Breast epithelium (tissue), 4 donors: ENCODE measurements around the gene ADIRF. TPM values are rescaled to one million over a fixed set of nuclear protein-coding genes. Genes with fewer than 3 reads are reported as not detected.

Source experiments
- DNase-seq, 2 donors: peaks; one replicate each; pipeline ENCODE4 v3.0.0-alpha.2; 2019; ENCODE audit warnings: low spot score in 2 of 2
- H3K27ac ChIP-seq, 2 donors: fragments of 200-600 bp; sonication (generic) in 1 of 2; one replicate each; pipeline ENCODE4 v1.5.1; 2016 to 2019; ENCODE audit warnings: mild to moderate bottlenecking in 1 of 2
- H3K27me3 ChIP-seq, 2 donors: fragments of 200-600 bp; sonication (generic) in 1 of 2; one replicate each; pipeline versions ENCODE4 v1.5.1 to v1.6.0; 2017 to 2019; ENCODE audit warnings: control low read depth in 1 of 2, mild to moderate bottlenecking in 1 of 2
- H3K36me3 ChIP-seq: fragments of 200-600 bp; one replicate; pipeline ENCODE4 v1.5.1; 2019
- H3K4me1 ChIP-seq, 2 donors: fragments of 200-600 bp; sonication (generic); one replicate each; pipeline ENCODE4 v1.5.1; 2016 to 2019; ENCODE audit warnings: control low read depth in 1 of 2
- H3K4me3 ChIP-seq, 3 donors: fragments of 200-600 bp; sonication (generic); 1 replicate in 2 of 3; 2 replicates in 1 of 3; pipeline ENCODE4 v1.5.1; 2016 to 2019; ENCODE audit warnings: mild to moderate bottlenecking in 3 of 3, moderate library complexity in 2 of 3
- H3K9me3 ChIP-seq, 2 donors: fragments of 200-600 bp; sonication (generic) in 1 of 2; one replicate each; pipeline ENCODE4 v1.5.1; 2016 to 2019; ENCODE audit warnings: control low read depth in 1 of 2
- POLR2A ChIP-seq: fragments of 450-650 bp; IDR thresholded peaks from one replicate; pipeline ENCODE4 v1.6.1; 2016; ENCODE audit warnings: antibody characterized with exemption, mild to moderate bottlenecking, moderate library complexity
- POLR2AphosphoS5 ChIP-seq, 3 donors: sonication (generic); formaldehyde crosslinking; IDR thresholded peaks; one replicate each; pipeline ENCODE4 v1.6.1; 2017; ENCODE audit warnings: antibody characterized with exemption in 3 of 3
- intact Hi-C: fragments of 100-400 bp; cut with DNase I; formaldehyde crosslinking; loops from one replicate; pipeline ENCODE4 v1.15.1; 2023; ENCODE audit warnings: low total_unique reads
- total RNA-seq, 3 donors: library from RNA; depleted of rRNA; stranded (reverse); fragments of >200 nt; gene quantifications; one replicate each; pipeline ENCODE4 v1.1.0, GENCODE V29; 2016
- TF ChIP-seq, protein P1 (sequence below), 3 donors: fragments of 450-650 bp; IDR thresholded peaks; one replicate each; pipeline ENCODE4 v1.5.1; 2016 to 2017; ENCODE audit warnings: antibody characterized with exemption in 3 of 3, mild to moderate bottlenecking in 3 of 3, moderate library complexity in 3 of 3

Gene ADIRF
- total RNA-seq, 3 donors from 2014 or later: 204 to 1,074 (median 288) TPM

- DNase-seq: peak in 1 of 2 donors; percentile 43
- Histone ChIP-seq H3K27ac (peak overlapping the region in 1 of 2 donors; percentile 19), H3K27me3 (no peaks in the 10 kb centered on the region), H3K4me3 (no peak overlapping the region), H3K9me3 (no peaks in the 10 kb centered on the region), H3K4me1 (peaks cover 9 to 16% of the 10 kb centered on the region in 2 donors), H3K36me3 (no peaks in the 10 kb centered on the region)
- intact Hi-C loops: no loop called here
- TF ChIP-seq, protein P1, sequence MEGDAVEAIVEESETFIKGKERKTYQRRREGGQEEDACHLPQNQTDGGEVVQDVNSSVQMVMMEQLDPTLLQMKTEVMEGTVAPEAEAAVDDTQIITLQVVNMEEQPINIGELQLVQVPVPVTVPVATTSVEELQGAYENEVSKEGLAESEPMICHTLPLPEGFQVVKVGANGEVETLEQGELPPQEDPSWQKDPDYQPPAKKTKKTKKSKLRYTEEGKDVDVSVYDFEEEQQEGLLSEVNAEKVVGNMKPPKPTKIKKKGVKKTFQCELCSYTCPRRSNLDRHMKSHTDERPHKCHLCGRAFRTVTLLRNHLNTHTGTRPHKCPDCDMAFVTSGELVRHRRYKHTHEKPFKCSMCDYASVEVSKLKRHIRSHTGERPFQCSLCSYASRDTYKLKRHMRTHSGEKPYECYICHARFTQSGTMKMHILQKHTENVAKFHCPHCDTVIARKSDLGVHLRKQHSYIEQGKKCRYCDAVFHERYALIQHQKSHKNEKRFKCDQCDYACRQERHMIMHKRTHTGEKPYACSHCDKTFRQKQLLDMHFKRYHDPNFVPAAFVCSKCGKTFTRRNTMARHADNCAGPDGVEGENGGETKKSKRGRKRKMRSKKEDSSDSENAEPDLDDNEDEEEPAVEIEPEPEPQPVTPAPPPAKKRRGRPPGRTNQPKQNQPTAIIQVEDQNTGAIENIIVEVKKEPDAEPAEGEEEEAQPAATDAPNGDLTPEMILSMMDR (IDR thresholded peaks at IDR 0.05): no peak
Measured at GRCh38 chr10:86961481-86962091, 6.7 kb upstream of the ADIRF start.

DNA sequence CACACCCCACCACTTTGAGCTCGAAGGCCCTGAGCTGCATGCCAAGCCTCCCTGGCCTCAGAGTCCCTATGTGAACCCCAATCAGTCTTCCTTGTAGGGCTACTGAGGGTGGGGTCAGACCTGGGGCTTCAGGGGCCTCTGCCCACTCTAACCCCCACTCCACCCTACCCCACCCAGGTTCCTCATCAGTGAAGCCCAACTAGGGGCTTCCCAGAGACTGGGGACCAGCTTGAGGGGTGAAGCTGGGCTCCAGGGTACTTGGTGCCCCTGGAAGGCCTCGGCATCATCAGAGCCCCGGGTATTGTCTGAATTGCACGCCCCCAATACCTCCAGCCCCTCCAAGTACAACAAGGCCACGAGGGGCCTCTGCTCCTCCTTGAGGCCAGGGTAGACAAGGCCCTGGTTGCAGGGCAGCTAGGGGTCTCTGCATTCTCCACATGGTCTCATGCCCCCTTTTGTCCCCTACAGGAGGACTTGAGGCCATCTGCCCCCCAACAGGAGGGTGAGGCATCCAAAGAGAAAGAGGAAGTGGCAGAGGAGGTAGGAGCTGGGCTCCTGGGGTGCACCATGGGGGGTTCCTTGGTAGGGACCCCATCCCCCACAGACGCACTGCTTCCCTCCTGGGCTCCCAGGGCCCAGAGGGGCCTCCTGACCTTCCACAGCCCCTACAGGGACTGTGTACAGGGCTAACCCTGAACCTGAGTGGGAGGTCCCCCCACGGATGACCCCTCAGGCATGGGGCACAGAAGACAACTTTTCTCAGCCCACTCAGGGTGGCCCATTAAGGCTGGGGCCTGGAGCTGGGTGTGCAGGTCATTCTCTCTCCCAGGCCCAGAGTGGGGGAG lies 5.9 kb upstream of the ADIRF start:
- TF ChIP-seq POLR2AphosphoS5 (IDR thresholded peaks at IDR 0.05) (no peak), POLR2A (no peak)
- TF ChIP-seq, protein P1 (IDR thresholded peaks at IDR 0.05): no peak
- Histone ChIP-seq H3K9me3 (no peaks in the 10 kb centered on the region), H3K4me1 (peaks cover 13 to 16% of the 10 kb centered on the region in 2 donors), H3K4me3 (no peak overlapping the region), H3K27ac (peak overlapping the region in 1 of 2 donors; percentile 19), H3K27me3 (no peaks in the 10 kb centered on the region), H3K36me3 (no peaks in the 10 kb centered on the region)
- peak in 1 of 2 donors; percentile 37 for DNase-seq
- intact Hi-C loops: no loop called here

- peak in 1 of 2 donors; percentile 44 for DNase-seq
- Histone ChIP-seq H3K4me3 (no peak overlapping the region), H3K9me3 (no peaks in the 10 kb centered on the region), H3K4me1 (peaks cover 17 to 18% of the 10 kb centered on the region in 2 donors), H3K27ac (no peak overlapping the region), H3K36me3 (no peaks in the 10 kb centered on the region), H3K27me3 (no peaks in the 10 kb centered on the region)
- TF ChIP-seq, protein P1 (IDR thresholded peaks at IDR 0.05): no peak
- TF ChIP-seq POLR2AphosphoS5 (IDR thresholded peaks at IDR 0.05): no peak
- TF ChIP-seq POLR2A: no peak
- intact Hi-C loops: no loop called here
Measured at GRCh38 chr10:86962981-86963310, 5.3 kb upstream of the ADIRF start.

DNA sequence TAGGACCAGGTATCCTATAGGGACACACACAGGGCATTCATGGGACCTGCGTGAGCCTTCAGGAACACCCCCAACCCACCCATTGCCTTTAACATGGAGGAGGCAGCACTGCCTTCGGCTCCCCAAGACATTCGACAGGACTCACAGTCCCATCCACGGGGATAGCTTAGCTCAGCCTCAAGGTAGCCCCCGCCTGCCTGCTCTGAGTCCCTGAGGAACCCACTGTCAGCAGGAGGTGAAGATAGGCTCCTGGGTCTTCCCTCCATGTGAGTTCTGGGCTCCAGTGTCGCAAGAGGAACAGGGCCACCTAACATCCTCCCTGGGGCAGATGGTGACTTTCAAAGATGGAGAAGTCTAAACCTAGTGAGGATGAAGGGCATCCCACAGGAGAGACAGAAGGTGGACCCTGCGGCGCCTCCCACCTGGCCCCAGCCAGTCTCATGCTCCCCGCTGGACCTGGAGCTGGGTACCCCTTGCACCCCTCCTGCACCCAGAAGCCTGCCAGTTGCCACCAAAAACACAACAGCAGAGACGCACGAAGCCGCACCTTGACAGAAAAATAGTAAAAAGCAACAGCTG lies 4.9 kb upstream of the ADIRF start:
- TF ChIP-seq POLR2A (no peak), POLR2AphosphoS5 (IDR thresholded peaks at IDR 0.05) (no peak)
- TF ChIP-seq, protein P1 (IDR thresholded peaks at IDR 0.05): no peak
- Histone ChIP-seq H3K4me3 (no peak overlapping the region), H3K9me3 (no peaks in the 10 kb centered on the region), H3K27me3 (no peaks in the 10 kb centered on the region), H3K36me3 (no peaks in the 10 kb centered on the region), H3K27ac (no peak overlapping the region), H3K4me1 (peaks cover 16 to 18% of the 10 kb centered on the region in 2 donors)
- peak; percentile 13 to 25 for DNase-seq
- intact Hi-C loops: no loop called here
